Measurements from ENCODE around the gene FCGBP. TPM values are rescaled to one million over a fixed set of nuclear protein-coding genes. Genes with fewer than 3 reads are reported as not detected.

Gene FCGBP
- total RNA-seq, 5 donors from 2014 or later (not counting 1 experiment from before 2014, with no cell fraction given), result 12.6 to 88.0 (median 43.3) TPM

DNA sequence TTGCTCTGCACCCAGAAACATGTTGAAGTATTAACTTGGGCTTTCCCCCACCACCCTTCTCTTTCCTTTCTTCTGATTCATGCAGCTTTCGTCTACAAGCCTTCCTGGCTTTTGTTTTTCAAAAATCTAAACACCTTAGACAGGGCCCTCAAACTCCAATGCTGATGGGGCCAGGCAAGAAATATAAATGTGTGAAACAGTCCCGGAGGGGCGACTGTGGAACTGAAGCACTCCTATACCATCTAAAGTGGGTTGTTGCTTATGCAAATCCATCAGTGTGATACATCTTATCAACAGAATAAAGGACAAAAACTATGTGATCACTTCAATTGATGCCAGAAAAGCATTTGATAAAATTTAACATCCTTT, 6.1 kb downstream of the FCGBP start:
- H3K4me1 Mint-ChIP-seq, result peaks cover 21 to 29% (median 28%) of the 10 kb centered on the region in 3 donors
- Histone ChIP-seq H3K4me1 (ENCODE audit: control insufficient read depth in 1 of 2, extremely low read depth in 1 of 2, insufficient read depth in 2 of 2, low read length in 2 of 2) (peaks cover 10 to 17% of the 10 kb centered on the region in 2 experiments), H3K36me3 (ENCODE audit: control insufficient read depth in 2 of 2, extremely low read depth in 1 of 2, insufficient read depth in 1 of 2, low read length in 1 of 2) (peaks cover 4 to 16% of the 10 kb centered on the region in 2 donors), H3K27ac (ENCODE audit: low read length) (no peak overlapping the region), H3K27me3 (replicated peaks in 1 of 2; ENCODE audit: control insufficient read depth in 2 of 2, extremely low read depth in 1 of 2, insufficient read depth in 2 of 2, low read length in 1 of 2) (peaks cover 0 to 5% of the 10 kb centered on the region in 2 experiments), H3K9me3 (no peaks in the 10 kb centered on the region), H3K4me3 (ENCODE audit: control insufficient read depth in 1 of 2, extremely low read depth in 1 of 2, low read length in 1 of 2) (no peak overlapping the region)
- WGBS (ENCODE audit: insufficient coverage), result no CpG with 5 or more reads among the region's 3 CpGs
- H3K4me3 Mint-ChIP-seq, result no peak overlapping the region
- ATAC-seq (replicated peaks in 1 of 4), result no peak
- peaks cover 13% of the 10 kb centered on the region for H3K36me3 Mint-ChIP-seq
- H3K27me3 Mint-ChIP-seq, result no peaks in the 10 kb centered on the region
- ChIA-PET POLR2A (no interaction called here), CTCF (interaction anchor here in 1 of 2 donors (0.6 kb wide), 1 partner anchor 706 kb away, joined by 7 read pairs; no protein-coding TSS in a partner anchor)
- H3K9me3 Mint-ChIP-seq, result no peaks in the 10 kb centered on the region
- peak overlapping the region in 1 of 2 donors; percentile 64 for H3K27ac Mint-ChIP-seq
- no peak for DNase-seq

DNA sequence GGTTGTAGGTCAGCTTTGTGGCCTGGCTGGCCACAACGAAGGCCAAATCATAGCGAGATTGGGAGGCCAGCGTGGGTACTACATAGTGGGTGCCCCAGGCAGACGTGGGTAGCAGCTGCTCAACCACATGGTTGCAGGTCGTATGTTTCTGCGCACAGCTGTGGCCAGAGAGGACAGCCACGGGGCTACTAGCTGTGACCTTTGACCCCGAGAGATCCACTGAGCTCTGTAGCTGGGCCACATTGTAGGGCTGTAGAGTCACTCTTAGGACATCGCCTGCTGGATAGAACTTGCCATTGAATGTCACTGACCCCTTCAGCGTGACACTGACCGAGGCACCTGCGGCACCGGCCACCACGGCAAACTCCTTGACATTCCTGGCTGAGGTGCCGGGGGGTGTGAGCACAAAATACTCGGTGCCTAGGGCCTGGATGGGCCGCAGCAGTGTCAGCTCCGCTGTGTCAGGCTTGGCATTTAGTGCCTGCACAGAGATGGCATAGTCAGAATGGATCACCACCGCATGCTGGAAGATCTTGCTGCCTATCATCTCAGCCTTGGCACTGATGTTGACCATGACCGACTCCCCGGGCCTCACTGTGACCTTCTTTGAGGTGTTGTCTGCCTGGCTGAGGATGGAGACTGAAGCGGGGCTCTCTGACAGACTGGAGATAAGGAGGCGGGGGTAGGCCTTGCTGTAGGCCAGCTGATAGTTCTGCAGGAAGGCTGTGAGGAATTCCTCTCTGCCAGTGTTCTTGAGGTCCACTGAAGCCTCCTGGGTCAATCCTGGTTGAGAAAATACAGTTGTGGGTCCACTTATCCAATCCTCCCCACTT, 6.7 kb downstream of the FCGBP start:
- H3K27ac ChIP-seq (ENCODE audit: low read length), result no peak overlapping the region
- ChIA-PET CTCF (interaction anchor here in 1 of 2 donors (0.6 kb wide), 1 partner anchor 707 kb away, joined by 7 read pairs; no protein-coding TSS in a partner anchor), POLR2A (interaction anchor here in 1 of 2 donors (0.5 kb wide), 1 partner anchor 19 kb away, joined by 17 read pairs; no protein-coding TSS in a partner anchor)
- Mint-ChIP-seq H3K27me3 (no peaks in the 10 kb centered on the region), H3K4me3 (no peak overlapping the region), H3K36me3 (peaks cover 16% of the 10 kb centered on the region), H3K4me1 (peaks cover 21 to 29% (median 28%) of the 10 kb centered on the region in 3 donors), H3K9me3 (no peaks in the 10 kb centered on the region), H3K27ac (peak overlapping the region in 1 of 2 donors; percentile 64)
- peaks cover 10 to 15% of the 10 kb centered on the region in 2 experiments for H3K4me1 ChIP-seq (ENCODE audit: control insufficient read depth in 1 of 2, extremely low read depth in 1 of 2, insufficient read depth in 2 of 2, low read length in 2 of 2)
- H3K36me3 ChIP-seq (ENCODE audit: control insufficient read depth in 2 of 2, extremely low read depth in 1 of 2, insufficient read depth in 1 of 2, low read length in 1 of 2), result peaks cover 4 to 16% of the 10 kb centered on the region in 2 donors
- no peak for DNase-seq
- H3K4me3 ChIP-seq (ENCODE audit: control insufficient read depth in 1 of 2, extremely low read depth in 1 of 2, low read length in 1 of 2), result no peak overlapping the region
- H3K9me3 ChIP-seq, result no peaks in the 10 kb centered on the region
- WGBS (ENCODE audit: insufficient coverage), result 92% methylated on average over 22 of the region's 23 CpGs
- ATAC-seq (replicated peaks in 1 of 4), result no peak
- H3K27me3 ChIP-seq (replicated peaks in 1 of 2; ENCODE audit: control insufficient read depth in 2 of 2, extremely low read depth in 1 of 2, insufficient read depth in 2 of 2, low read length in 1 of 2), result peaks cover 0 to 5% of the 10 kb centered on the region in 2 experiments

DNA sequence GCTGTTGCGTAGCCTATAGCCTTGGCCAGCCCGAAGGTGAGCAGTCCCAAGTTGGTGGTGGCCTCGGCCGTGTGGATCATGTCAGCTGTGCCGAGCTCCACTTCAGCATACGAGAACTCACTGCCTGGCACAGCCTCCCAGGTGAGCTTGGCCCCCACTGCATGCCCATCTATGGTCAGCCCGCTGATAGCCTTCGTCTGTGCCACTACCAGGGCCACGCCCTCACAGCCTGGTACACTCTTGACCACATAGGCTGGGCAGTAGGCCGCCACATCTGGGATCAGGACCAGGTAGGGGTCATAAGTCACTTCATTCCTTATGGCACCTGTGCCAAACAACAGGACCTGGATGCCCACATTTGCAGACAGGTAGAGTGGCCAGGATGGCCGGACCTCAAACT, 7.4 kb downstream of the FCGBP start:
- Mint-ChIP-seq H3K27ac (no peak overlapping the region), H3K4me3 (no peak overlapping the region), H3K4me1 (peaks cover 19 to 27% (median 26%) of the 10 kb centered on the region in 3 donors), H3K36me3 (peaks cover 16% of the 10 kb centered on the region), H3K27me3 (no peaks in the 10 kb centered on the region), H3K9me3 (no peaks in the 10 kb centered on the region)
- WGBS (ENCODE audit: insufficient coverage), result 93% methylated on average over 10 of the region's 11 CpGs
- DNase-seq, result no peak
- POLR2A ChIA-PET, result no interaction called here
- Histone ChIP-seq H3K9me3 (no peaks in the 10 kb centered on the region), H3K4me3 (ENCODE audit: control insufficient read depth in 1 of 2, extremely low read depth in 1 of 2, low read length in 1 of 2) (no peak overlapping the region), H3K36me3 (ENCODE audit: control insufficient read depth in 2 of 2, extremely low read depth in 1 of 2, insufficient read depth in 1 of 2, low read length in 1 of 2) (peaks cover 4 to 16% of the 10 kb centered on the region in 2 donors), H3K27ac (ENCODE audit: low read length) (no peak overlapping the region), H3K27me3 (replicated peaks in 1 of 2; ENCODE audit: control insufficient read depth in 2 of 2, extremely low read depth in 1 of 2, insufficient read depth in 2 of 2, low read length in 1 of 2) (peaks cover 0 to 5% of the 10 kb centered on the region in 2 experiments), H3K4me1 (ENCODE audit: control insufficient read depth in 1 of 2, extremely low read depth in 1 of 2, insufficient read depth in 2 of 2, low read length in 2 of 2) (peaks cover 9 to 15% of the 10 kb centered on the region in 2 experiments)
- ATAC-seq (replicated peaks in 1 of 4), result no peak
- CTCF ChIA-PET, result no interaction called here

DNA sequence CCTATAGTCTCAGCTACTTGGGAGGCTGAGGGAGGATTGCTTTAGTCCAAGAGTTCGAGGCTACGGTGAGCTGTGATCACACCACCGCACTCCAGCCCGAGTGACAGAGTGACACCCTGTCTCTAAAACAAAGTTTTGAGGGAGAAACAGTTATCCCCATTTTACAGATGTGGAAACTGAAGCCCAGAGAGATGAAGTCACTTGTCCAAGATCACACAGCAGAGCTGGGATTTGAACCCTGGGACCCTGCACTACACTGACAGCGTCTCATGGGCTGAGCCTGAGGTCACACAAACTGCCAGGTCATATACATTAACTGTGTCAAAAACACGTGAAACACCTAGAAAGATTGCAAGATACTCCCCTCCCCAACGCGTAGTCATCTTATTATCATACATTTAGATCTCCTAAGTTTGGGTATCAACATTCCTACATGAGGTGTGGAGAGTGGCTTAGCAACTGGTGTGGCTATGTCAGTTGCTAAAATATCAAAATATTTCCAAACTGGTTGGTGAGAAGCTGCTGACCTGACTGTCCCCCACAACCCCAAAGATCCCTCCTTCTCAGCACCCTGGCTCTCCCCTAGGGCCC, 8.2 kb downstream of the FCGBP start:
- Histone ChIP-seq H3K27ac (ENCODE audit: low read length) (no peak overlapping the region), H3K4me1 (ENCODE audit: control insufficient read depth in 1 of 2, extremely low read depth in 1 of 2, insufficient read depth in 2 of 2, low read length in 2 of 2) (peaks cover 6 to 15% of the 10 kb centered on the region in 2 experiments), H3K9me3 (no peaks in the 10 kb centered on the region), H3K4me3 (ENCODE audit: control insufficient read depth in 1 of 2, extremely low read depth in 1 of 2, low read length in 1 of 2) (no peak overlapping the region), H3K36me3 (ENCODE audit: control insufficient read depth in 2 of 2, extremely low read depth in 1 of 2, insufficient read depth in 1 of 2, low read length in 1 of 2) (peaks cover 4 to 16% of the 10 kb centered on the region in 2 donors), H3K27me3 (replicated peaks in 1 of 2; ENCODE audit: control insufficient read depth in 2 of 2, extremely low read depth in 1 of 2, insufficient read depth in 2 of 2, low read length in 1 of 2) (peaks cover 0 to 5% of the 10 kb centered on the region in 2 experiments)
- no peaks in the 10 kb centered on the region for H3K9me3 Mint-ChIP-seq
- WGBS (ENCODE audit: insufficient coverage), result 100% methylated on average over 5 of the region's 8 CpGs
- no peak overlapping the region for H3K4me3 Mint-ChIP-seq
- no peak overlapping the region for H3K27ac Mint-ChIP-seq
- ChIA-PET POLR2A (no interaction called here), CTCF (interaction anchor here in 1 of 2 donors (0.6 to 1.0 kb wide), 2 partner anchors 16 to 45 kb away, joined by 3 to 5 read pairs; partner anchors contain the start of gene PSMC4)
- no peaks in the 10 kb centered on the region for H3K27me3 Mint-ChIP-seq
- peaks cover 16% of the 10 kb centered on the region for H3K36me3 Mint-ChIP-seq
- peaks cover 15 to 23% (median 22%) of the 10 kb centered on the region in 3 donors for H3K4me1 Mint-ChIP-seq
- ATAC-seq (replicated peaks in 1 of 4) (no peak), DNase-seq (no peak)

DNA sequence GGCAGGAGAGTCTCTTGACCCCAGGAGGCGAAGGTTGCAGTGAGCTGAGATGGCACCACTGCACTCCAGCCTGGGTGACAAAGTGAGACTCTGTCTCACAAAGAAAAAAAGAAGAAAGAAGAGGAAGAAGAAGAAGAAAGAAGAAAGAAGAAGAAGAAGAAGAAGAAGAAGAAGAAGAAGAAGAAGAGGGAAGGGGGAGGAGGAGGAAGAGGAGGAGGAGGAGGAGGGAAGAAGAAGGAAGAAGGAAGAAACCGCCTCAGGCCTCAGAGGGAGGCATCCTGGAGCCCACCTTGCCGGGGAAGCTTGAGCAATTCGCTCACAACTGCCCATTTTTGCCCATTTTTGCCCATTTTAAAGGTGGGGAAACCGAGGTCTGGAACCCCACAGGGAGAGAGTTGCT, 9.5 kb downstream of the FCGBP start:
- Mint-ChIP-seq H3K4me1 (peaks cover 10 to 19% (median 15%) of the 10 kb centered on the region in 3 donors), H3K27ac (no peak overlapping the region), H3K4me3 (no peak overlapping the region), H3K9me3 (no peaks in the 10 kb centered on the region), H3K27me3 (no peaks in the 10 kb centered on the region), H3K36me3 (peaks cover 16% of the 10 kb centered on the region)
- Histone ChIP-seq H3K27me3 (replicated peaks in 1 of 2; ENCODE audit: control insufficient read depth in 2 of 2, extremely low read depth in 1 of 2, insufficient read depth in 2 of 2, low read length in 1 of 2) (peaks cover 0 to 5% of the 10 kb centered on the region in 2 experiments), H3K4me1 (ENCODE audit: control insufficient read depth in 1 of 2, extremely low read depth in 1 of 2, insufficient read depth in 2 of 2, low read length in 2 of 2) (peaks cover 6 to 15% of the 10 kb centered on the region in 2 experiments), H3K9me3 (no peaks in the 10 kb centered on the region), H3K4me3 (ENCODE audit: control insufficient read depth in 1 of 2, extremely low read depth in 1 of 2, low read length in 1 of 2) (no peak overlapping the region), H3K27ac (ENCODE audit: low read length) (no peak overlapping the region), H3K36me3 (ENCODE audit: control insufficient read depth in 2 of 2, extremely low read depth in 1 of 2, insufficient read depth in 1 of 2, low read length in 1 of 2) (peaks cover 4 to 16% of the 10 kb centered on the region in 2 donors)
- no peak for ATAC-seq (replicated peaks in 1 of 4)
- ChIA-PET CTCF (no interaction called here), POLR2A (no interaction called here)
- DNase-seq, result no peak
- 84% methylated on average over 2 of the region's 5 CpGs for WGBS (ENCODE audit: insufficient coverage)

DNA sequence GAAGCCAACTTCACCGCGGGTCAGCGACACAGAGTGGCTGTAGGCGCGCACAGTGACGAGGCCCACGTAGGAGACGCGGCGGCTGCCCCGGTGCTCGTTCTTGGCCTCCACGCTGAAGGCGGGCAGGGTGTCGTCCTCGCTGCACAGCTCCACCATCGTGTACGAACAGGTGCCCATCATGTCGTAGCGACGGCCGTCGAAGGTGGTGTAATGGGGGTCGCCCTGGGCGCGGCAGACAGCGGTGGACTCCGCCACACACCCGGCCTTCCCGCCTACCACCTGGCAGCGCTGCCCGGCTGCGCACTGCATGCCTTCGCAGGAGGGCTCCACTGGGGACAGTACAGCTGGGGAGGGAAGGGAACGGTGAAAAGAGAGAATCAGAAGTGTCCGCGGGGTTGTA, 10.0 kb downstream of the FCGBP start:
- H3K36me3 Mint-ChIP-seq, result peaks cover 22% of the 10 kb centered on the region
- H3K4me3 Mint-ChIP-seq, result no peak overlapping the region
- H3K4me1 ChIP-seq (ENCODE audit: control insufficient read depth in 1 of 2, extremely low read depth in 1 of 2, insufficient read depth in 2 of 2, low read length in 2 of 2), result peaks cover 6 to 15% of the 10 kb centered on the region in 2 experiments
- no peaks in the 10 kb centered on the region for H3K9me3 Mint-ChIP-seq
- no peak overlapping the region for H3K4me3 ChIP-seq (ENCODE audit: control insufficient read depth in 1 of 2, extremely low read depth in 1 of 2, low read length in 1 of 2)
- H3K9me3 ChIP-seq, result no peaks in the 10 kb centered on the region
- DNase-seq, result no peak
- no peak overlapping the region for H3K27ac Mint-ChIP-seq
- peaks cover 0 to 5% of the 10 kb centered on the region in 2 experiments for H3K27me3 ChIP-seq (replicated peaks in 1 of 2; ENCODE audit: control insufficient read depth in 2 of 2, extremely low read depth in 1 of 2, insufficient read depth in 2 of 2, low read length in 1 of 2)
- peaks cover 4 to 16% of the 10 kb centered on the region in 2 donors for H3K36me3 ChIP-seq (ENCODE audit: control insufficient read depth in 2 of 2, extremely low read depth in 1 of 2, insufficient read depth in 1 of 2, low read length in 1 of 2)
- ChIA-PET POLR2A (no interaction called here), CTCF (no interaction called here)
- no peaks in the 10 kb centered on the region for H3K27me3 Mint-ChIP-seq
- WGBS (ENCODE audit: insufficient coverage), result 97% methylated on average over 34 of the region's 37 CpGs
- H3K27ac ChIP-seq (ENCODE audit: low read length), result no peak overlapping the region
- no peak for ATAC-seq (replicated peaks in 1 of 4)
- peaks cover 13 to 14% (median 13%) of the 10 kb centered on the region in 3 donors for H3K4me1 Mint-ChIP-seq

All from T-cell (primary cell).